Stimulated activated CD8-positive, alpha-beta memory T cell treated with anti-CD3 and anti-CD28 coated beads, Interleukin-12 subunit alpha, Interleukin-12 subunit beta, amount 100 ng/mL, for 1 hour (primary cell): ENCODE data around the gene AMOTL1.

Experiments
- DNase-seq: peaks from one replicate; pipeline ENCODE4 v3.0.0-alpha.2; 2020; ENCODE audit warnings: low read depth

Gene AMOTL1

DNA sequence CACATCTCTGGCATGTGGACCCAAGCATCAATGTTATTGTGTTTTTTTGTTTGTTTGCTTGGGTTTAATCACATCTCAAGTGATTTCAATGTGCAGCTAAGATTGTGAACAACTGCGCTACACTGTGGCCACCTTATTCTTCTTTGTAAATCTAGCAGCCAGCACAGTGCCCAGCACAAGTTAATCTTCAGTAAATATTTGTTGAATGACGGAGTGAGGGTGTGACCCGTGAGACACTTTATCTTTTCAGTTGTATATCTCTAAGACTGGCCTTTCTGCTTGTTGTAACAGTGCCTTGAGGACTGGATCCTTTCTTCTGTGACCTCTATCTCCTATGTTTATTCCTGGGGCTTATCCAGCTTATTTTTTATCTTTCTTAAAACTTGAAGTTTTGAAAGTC is 21.4 kb upstream of the AMOTL1 start:
- DNase-seq: no peak

DNA sequence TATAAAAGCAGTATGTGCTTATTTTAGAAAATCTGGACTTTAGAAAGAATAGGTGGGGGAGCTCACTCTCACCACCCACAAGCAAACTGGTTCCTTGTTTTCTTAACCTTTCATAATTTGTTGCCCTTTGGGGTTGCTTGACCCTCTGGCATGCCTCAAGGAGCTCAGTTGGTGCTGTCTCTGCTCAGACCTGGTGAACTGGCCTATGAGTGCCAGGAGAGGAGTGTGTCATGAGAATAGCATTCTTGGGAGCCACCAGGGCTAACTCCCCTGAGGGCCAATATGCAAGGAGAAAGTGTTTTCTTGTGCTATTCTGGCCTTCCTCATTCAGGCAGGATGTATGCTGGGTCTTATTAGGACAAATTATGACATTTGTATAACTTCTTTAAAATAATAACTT is 21.0 kb upstream of the AMOTL1 start:
- no peak for DNase-seq

DNA sequence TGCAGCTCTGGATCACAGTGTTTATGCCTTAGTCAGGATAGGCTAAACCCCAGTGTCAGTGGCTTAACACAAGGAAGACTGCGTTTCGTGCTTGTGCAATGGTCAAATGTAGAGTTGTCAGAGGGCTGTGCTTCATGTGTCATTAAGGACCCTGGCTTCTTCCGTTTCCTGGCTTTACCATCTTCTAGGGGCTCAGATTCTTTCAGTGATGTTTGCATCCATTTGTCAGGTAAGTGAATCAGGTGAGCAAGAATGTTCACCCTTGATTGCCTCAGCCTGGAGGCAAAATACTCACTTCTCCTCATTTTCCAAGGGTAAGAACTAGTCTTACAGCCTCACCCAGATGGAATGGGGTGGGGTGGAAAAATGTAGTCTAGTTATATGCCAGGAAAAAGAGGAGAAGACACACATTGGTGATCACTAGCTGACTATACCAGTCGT is 20.5 kb upstream of the AMOTL1 start:
- no peak for DNase-seq

GRCh38 chr11:94749369-94749768 is 18.8 kb upstream of the AMOTL1 start:
- no peak for DNase-seq

- no peak for DNase-seq
Observed at GRCh38 chr11:94750319-94751217, 17.6 kb upstream of the AMOTL1 start.

DNA sequence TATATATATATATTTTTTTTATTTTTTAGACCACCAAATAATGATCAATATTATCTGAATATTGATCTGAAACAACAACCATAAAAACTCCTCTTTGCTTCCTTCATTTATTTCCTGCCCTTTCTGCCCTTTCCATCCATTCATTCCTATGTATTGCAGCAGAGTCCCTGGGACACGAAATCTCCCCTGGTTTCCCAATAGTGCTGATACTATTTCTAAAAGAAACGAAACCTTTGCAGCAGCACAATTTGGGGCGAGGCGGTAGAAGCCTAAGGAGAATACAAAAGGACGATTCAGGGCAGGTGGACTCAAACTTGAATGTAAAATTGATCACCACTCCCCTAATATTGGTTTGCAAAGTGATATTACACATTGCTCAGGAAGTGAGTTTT is 16.9 kb upstream of the AMOTL1 start:
- no peak for DNase-seq

DNA sequence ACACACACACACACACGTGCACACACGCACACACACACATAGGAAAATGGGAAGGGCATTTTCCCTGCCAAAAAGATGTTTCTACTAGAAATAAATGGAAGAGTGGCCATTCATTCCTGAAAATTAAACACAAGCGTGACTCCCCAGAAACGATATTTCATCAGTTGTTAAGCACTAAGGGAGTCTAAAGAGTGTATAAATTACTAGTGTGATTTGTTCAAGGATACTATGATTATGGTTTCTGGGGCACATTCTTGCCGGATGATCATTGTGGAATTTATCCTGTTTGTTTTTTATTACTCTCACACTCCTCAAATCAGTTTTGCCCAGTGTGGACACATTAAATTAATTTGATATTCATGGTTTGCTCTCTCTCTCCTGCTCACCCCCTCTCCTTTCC is 16.4 kb upstream of the AMOTL1 start:
- no peak for DNase-seq

- no peak for DNase-seq
Observed at GRCh38 chr11:94753630-94754029, 14.5 kb upstream of the AMOTL1 start.

DNA sequence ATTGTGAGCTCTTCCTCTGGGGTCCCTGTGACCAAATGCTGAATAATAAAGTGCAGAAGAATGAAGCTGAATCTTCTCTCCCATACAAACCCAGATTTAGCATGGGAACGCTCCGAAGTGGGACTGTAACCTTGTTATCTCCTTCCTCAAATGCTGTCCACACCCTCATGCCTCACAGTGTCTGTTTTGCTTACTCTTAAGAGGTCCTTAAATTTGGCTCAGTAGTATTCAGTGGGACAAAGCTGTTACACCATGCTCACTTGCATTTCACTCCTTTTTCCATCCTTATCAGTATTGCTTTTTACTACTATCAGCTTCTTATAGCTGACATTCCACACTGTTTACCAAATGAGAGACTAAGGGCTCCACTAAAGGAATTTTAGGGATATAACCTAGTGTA is 13.8 kb upstream of the AMOTL1 start:
- no peak for DNase-seq

DNA sequence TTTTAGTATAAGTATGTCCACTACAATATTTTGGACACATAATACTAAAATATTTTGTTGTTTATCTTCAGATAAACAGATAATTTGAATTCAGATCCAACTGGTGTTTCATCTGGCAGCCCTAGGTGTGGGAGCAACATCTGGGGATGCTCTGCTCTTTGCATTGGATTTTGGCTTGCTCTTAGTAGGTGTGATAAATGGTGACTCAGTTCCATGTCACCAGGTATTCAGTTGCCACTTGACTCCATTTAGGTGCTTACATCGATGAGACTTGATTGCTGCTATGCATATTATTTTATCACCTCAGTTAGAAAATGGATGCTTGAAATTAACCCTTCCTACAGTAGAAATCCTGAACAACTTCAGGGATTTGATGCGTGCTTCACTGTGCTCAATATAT is 13.3 kb upstream of the AMOTL1 start:
- no peak for DNase-seq

DNA sequence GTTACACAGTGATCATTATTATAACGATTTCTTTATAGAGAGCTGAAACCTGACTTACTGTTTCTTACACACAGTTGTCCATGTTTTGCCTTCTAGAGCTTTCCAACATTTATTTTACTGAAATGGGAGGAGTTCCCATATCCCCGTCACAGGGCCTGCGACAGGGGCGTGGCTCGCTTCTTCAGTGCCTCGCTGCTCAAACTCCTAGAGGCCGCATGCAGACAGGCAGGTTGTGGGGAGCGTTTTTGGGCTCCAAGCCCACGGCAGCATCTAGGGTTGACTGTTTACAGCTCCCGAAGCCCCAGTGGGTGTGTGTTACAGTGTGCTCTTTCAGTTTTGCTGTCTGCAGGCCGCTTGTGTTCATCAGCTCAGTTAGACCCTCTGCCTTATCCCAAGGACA is 12.7 kb upstream of the AMOTL1 start:
- DNase-seq: no peak

GRCh38 chr11:94757037-94757735 is 11.0 kb upstream of the AMOTL1 start:
- DNase-seq: no peak

GRCh38 chr11:94758666-94759065 is 9.5 kb upstream of the AMOTL1 start:
- DNase-seq: no peak

DNA sequence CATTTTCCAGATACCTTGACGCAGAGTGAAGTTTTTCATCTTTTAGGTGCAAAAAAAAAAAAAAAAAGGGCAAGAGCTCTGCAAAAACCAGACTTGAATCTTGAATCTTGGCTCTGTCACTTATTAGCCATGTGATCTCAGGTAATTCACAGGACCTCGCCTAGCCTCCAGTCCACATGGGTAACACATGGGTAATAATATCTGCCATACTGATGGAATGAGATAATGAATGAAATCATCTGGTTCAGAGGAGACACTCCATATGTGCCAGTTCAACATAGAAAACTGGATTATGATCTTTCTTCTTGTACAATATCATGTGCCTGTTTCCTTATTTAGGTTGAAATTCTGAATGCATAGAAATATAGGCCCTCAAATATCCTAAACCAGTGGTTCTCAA is 8.6 kb upstream of the AMOTL1 start:
- DNase-seq: no peak

GRCh38 chr11:94760296-94760695 is 7.9 kb upstream of the AMOTL1 start:
- DNase-seq: no peak

GRCh38 chr11:94762208-94762607 is 5.9 kb upstream of the AMOTL1 start:
- DNase-seq: no peak

GRCh38 chr11:94762995-94763394 is 5.2 kb upstream of the AMOTL1 start:
- no peak for DNase-seq

GRCh38 chr11:94766713-94767206 is 1.4 kb upstream of the AMOTL1 start:
- DNase-seq: no peak

- no peak for DNase-seq
Observed at GRCh38 chr11:94767291-94767690, 865 bp upstream of the AMOTL1 start.

- DNase-seq: no peak
Observed at GRCh38 chr11:94768602-94769541, 716 bp downstream of the AMOTL1 start.

DNA sequence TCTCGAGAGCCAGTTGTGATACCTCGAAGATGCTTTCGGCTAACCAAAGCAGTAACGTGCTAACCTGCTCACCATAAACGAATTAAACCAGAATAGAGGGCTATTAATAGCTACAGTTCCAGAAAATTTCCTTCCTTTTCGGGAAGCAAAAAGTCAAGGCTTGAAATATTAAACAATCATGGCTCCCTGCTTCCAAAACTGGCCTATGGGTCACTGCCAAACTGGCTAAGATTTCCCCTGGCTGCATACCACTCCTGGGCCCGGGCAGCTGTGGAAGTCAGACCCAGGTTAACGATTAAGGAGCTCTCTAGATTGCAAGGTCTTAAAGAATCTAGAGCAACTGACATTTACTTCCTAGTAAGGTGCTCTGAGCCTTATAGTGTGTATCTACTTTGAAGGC is 1.7 kb downstream of the AMOTL1 start:
- no peak for DNase-seq

GRCh38 chr11:94770563-94771120 is 2.5 kb downstream of the AMOTL1 start:
- DNase-seq: no peak
